ENCODE data around the gene C3orf33. TPM values are rescaled to one million over a fixed set of nuclear protein-coding genes. Genes with fewer than 3 reads are reported as not detected.
A peak's percentile ranks its signal among the peaks of the same experiment; 100 is the strongest.

Gene C3orf33
- total and polyA plus RNA-seq, 9 of the 15 experiments (the other 6 are each of a cell fraction or from before 2014, with no cell fraction given) = 4.1 to 10.2 (median 6.0) TPM

GRCh38 chr3:155790272-155790925, 15.7 kb downstream of the C3orf33 start (continued):
- TF ChIP-seq KDM1A (IDR thresholded peaks at IDR 0.05) (no peak), ZNF764 (CRISPR knock-in tag; IDR thresholded peaks at IDR 0.05; ENCODE audit: low read depth) (no peak), BDP1 (IDR thresholded peaks at IDR 0.05; ENCODE audit: insufficient read depth, insufficient read length) (no peak), ATF7 (IDR thresholded peaks at IDR 0.05) (no peak), SP2 (IDR thresholded peaks at IDR 0.05; ENCODE audit: extremely low read depth, low read depth, low read length, poor library complexity, severe bottlenecking) (no peak), GTF2A2 (tag; IDR thresholded peaks at IDR 0.05) (no peak), EP300 (IDR thresholded peaks at IDR 0.05; ENCODE audit: low read length) (no peak), NR2F6 (CRISPR knock-in tag; IDR thresholded peaks at IDR 0.05) (no peak), SREBF1 (IDR thresholded peaks at IDR 0.05; ENCODE audit: borderline replicate concordance, low read depth, low read length) (no peak), ZBTB43 (CRISPR knock-in tag; IDR thresholded peaks at IDR 0.05) (no peak), THRA (IDR thresholded peaks at IDR 0.05) (no peak), ATF3 (IDR thresholded peaks at IDR 0.05) (peak; percentile 52), ATF3 (CRISPR knock-in tag; conservative IDR thresholded peaks at IDR 0.05) (no peak), TRIM24 (IDR thresholded peaks at IDR 0.05) (peak in 1 of 2 experiments; percentile 37; a peak in 2 of 4 replicates)
- TF ChIP-seq, protein P1, sequence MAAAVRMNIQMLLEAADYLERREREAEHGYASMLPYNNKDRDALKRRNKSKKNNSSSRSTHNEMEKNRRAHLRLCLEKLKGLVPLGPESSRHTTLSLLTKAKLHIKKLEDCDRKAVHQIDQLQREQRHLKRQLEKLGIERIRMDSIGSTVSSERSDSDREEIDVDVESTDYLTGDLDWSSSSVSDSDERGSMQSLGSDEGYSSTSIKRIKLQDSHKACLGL (CRISPR knock-in tag; IDR thresholded peaks at IDR 0.05; ENCODE audit: borderline replicate concordance, poor library complexity, severe bottlenecking) = no peak
- TF ChIP-seq, protein P2, sequence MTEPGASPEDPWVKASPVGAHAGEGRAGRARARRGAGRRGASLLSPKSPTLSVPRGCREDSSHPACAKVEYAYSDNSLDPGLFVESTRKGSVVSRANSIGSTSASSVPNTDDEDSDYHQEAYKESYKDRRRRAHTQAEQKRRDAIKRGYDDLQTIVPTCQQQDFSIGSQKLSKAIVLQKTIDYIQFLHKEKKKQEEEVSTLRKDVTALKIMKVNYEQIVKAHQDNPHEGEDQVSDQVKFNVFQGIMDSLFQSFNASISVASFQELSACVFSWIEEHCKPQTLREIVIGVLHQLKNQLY (CRISPR knock-in tag; conservative IDR thresholded peaks at IDR 0.05) = no peak
